T47D (cell line): ENCODE results near the gene AANAT.

ENCODE experiments used
- DNase-seq, 2 experiments: peaks; one replicate each; pipeline versions ENCODE4 v3.0.0 to v3.0.0-alpha.2; 2011 to 2012; ENCODE audit warnings: low read depth in 1 of 2, low spot score in 1 of 2
- JUND ChIP-seq: IDR thresholded peaks from 2 replicates; pipeline ENCODE4 v1.6.1; 2012; ENCODE audit warnings: low read depth
- in situ Hi-C: cut with HindIII; loops from 2 replicates; pipeline ENCODE4 v1.10.0; 2016; ENCODE audit warnings: low sequenced_read_pairs, low pct_unique_long_range_greater_than_20kb

Gene AANAT

DNA sequence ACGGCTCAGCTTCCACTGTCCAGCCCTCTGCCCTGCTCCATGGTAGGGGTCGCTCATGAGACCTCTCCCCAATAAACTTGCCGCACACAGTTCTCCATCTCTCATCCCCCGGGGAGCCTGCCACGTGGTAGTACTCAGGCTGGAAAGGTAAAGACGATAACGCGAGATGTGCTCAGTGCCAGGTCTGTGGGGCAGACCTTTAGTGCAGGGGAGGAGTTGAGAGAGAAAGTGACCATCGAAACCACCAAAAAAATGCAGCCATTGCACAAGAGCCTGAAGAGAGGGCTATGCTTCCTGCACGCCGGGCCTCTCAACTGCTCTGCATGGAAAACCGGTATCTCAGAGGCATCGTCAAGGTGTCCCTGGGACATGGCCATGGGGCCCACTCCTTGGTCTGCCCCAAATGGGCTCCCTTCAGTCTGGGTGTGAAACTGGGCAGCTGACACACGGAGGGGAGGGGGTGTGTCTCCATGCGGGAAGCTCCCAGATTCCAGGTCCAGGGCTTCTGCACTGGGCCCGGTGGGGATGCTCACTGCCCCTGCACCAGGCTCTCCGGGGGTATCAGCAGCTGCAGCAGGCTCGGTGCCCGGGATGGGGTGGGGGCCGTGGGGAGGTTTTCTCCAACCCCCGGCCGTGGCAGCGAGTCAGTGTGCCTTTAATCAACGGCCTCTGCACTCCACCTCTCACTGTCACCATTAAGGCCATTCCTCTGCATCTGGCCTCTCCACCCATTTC is 4.7 kb upstream of the AANAT start:
- in situ Hi-C loops, result no loop called here
- TF ChIP-seq JUND, result no peak
- no peak for DNase-seq

DNA sequence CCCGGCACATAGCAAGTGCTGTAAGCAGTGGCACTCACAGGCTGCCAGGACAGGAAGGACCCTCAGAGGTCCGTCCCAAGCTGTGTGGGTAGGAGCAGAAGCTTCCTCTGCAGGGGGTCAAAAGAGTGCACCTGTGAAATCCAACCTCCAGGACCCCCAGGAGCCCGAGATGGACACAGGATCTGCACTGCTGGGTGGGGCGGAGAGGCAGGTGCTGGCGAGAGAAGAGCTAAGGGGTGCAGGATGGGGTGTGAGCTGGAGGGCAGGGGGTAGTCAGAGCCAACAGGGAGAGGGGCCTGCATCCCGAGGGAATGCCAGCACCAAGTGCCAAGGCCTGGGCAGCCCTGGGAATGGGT is 650 bp upstream of the AANAT start:
- no peak for TF ChIP-seq JUND
- in situ Hi-C loops, result no loop called here
- no peak for DNase-seq

DNA sequence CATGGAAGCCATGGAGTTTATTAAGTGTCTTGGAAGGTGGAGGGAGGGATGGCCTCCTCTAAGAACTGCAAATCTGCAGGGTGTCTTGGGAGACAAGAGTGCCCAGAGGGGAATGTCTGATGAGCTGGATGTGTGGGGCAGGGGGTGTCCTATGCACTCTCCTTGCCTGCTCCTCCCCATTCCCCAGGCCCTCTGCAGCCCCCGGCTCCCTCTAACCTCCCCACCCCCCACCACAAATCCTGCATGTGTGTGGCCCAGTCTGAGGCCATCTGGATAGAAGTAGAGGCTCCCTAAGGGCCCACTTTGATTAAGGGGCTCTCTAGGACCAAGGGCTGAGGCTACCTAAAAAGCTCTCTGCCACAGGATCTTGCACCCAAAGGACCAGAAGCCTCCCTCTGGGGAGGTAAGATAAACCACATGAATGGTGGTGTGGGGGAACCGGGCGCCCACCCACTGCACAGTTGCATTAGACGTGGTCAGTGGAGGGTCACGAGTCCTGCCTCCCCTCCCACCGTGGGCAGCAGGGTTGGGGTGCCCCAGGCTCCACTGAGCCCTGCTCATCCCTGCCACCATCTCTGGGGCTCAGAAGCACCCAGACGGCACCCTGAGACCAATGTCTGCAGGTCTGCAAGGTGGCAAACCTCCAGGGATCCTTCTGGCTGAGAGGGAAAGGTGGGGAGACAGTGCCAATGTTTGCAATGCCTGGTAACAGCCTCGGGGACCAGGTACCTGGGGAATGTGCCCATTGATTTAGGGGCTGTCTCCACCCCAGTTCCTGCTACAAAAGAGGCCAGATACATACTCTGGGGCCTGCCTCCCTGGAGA is 618 bp downstream of the AANAT start:
- no peak for DNase-seq
- in situ Hi-C loops, result no loop called here
- no peak for TF ChIP-seq JUND

DNA sequence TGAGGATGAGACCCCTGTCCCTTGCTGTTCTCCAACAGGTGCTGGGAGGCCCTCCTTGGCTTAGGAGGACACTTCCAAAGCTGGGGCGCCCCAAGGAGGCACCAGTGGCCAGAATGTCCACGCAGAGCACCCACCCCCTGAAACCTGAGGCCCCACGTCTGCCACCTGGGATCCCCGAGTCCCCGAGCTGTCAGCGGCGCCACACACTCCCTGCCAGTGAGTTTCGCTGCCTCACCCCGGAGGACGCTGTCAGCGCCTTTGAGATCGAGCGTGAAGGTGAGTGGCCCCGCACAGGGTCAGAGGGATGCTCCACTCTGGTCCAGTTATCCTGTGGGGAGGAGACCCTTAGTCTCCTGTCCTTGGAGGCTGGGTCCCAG is 1.2 kb downstream of the AANAT start:
- TF ChIP-seq JUND, result no peak
- in situ Hi-C loops, result no loop called here
- DNase-seq, result no peak

DNA sequence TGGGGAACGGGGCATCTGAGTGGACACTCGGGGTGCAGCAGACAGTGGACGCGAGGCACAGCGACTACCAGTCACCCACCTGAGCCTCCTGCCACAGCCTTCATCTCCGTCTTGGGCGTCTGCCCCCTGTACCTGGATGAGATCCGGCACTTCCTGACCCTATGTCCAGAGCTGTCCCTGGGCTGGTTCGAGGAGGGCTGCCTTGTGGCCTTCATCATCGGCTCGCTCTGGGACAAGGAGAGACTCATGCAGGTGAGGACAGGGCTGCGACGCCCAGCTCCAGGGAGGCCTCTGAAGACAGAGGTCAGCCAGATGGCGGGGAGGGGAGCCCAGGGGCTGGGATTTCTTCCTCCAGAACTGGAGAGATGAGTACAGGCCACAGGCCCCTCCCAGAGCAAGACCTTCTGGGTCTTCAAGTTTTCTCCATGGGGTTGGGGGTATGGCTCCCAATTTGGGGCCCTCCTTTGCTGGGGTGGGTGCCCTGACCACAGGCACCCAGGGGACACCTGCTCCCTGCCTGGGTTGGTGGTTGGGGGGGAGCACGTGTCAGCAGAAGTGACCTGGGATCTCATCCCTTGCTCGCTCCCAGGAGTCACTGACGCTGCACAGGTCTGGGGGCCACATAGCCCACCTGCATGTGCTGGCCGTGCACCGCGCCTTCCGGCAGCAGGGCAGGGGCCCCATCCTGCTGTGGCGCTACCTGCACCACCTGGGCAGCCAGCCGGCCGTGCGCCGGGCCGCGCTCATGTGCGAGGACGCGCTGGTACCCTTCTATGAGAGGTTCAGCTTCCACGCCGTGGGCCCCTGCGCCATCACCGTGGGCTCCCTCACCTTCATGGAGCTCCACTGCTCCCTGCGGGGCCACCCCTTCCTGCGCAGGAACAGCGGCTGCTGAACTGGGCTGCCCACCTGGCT is 1.9 kb downstream of the AANAT start:
- DNase-seq, result no peak
- TF ChIP-seq JUND, result no peak
- in situ Hi-C loops, result no loop called here

DNA sequence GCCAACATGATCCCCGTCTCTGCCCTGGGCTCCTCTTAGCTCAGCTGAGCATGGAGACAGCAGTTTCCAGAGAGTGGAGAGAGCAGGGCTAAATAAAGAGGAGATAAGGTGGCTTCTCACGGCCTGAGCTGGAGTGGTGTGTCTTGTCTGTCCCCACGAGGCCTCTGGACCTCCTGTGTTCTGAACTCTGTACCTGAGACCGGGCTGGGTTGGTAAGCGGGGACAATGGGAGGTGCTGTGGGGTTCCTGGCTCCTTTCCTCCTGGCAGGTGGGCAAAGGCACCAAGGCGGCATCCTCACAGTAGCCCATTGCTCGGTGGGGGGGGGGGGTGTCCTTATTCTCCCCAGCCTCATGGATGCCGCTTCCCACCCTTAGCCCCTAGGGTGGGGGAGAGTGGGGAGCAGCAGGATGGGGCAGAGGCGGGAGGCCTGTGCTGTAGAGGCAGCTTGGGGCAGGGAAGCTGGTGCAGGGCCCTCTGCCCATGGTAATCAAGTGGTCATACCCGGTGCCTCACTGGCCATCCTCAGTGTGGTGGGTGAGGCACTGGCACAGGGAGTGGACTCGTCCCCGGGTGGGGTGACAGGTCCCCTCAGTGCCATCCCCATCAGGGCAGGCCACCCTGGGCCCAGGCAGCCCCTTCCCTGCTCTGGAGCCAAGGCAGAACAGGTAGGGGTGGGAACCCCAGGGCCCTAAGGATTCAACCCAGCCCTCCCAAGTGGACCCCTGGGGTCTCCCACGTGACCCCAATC is 2.8 kb downstream of the AANAT start:
- TF ChIP-seq JUND, result no peak
- DNase-seq, result no peak
- in situ Hi-C loops, result no loop called here

DNA sequence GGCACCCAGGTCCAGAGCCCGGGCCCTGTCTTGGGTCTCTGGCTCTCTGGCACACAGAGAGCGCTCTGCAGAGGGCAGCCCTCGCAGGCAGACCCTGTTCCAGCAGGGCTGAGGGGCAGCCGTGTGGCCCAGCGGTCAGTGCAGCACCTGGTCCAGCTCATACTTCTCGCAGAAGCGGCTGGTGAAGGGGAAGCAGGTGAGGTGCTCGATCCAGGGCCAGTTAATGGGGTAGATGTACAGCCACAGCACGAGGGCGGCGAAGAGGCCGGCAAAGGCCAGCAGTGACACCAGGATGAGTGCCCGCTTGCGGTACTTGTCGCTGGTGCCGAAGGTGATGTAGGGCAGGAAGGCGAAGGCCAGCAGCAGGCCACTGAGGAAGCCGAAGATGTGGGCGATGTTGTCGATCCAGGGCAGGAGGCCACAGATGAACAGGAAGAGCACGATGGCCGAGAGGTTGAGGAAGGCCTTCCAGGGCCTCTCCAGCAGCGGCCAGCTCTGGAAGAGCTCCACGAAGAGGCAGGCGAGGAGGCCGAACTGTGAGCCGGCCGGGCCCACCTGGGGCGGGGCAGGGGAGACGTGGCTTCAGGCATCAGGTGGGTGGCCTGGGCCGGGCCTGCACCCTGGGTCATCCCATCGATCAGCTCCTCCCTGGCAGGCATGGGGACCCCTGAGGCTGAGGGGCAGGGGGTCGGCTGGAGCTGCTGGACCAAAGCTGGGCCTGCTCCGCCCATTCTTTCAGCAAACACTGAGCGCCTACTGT is 4.3 kb downstream of the AANAT start:
- in situ Hi-C loops, result no loop called here
- no peak for DNase-seq

DNA sequence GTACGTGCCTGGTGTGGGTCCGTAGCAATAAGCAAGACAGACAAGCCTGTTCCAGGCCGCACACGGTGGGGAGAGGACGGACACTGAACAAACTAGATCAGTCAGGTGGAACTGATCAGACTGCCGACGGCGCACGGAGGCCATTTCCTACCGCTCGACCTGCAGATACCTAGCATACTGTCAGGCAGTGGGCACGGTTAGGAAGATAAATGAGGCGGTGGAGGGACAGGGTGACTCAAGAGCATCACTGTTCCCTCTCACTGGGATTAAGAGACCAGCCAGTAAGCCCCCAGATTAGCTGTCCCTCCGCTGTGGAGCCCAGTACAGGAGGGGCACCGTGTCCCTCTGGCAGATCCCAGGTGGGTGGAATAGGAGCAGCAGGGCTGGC is 4.8 kb downstream of the AANAT start:
- no peak for TF ChIP-seq JUND
- no peak for DNase-seq
- in situ Hi-C loops, result no loop called here

More for the DNA sequence above, 4.3 kb downstream of the AANAT start:
- no peak for TF ChIP-seq JUND

DNA sequence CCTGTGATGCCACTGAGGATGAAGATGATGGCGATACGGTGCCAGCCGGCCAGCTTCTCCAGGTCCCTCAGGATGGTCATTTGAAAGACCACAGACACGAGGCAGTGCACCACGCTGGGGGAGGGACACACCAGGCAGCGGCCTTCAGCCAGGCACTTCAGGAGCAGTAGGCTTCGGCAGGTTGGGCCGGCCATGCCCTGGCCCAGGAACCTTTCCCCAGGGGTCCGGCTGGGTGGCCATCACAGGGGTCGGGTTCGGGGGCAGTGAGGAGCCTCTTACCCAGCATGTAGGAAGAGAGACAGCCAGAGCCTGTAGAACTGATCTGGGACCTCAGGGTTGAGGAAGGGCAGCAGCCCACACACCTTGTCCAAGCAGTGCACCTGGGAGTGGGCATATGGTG is 5.3 kb downstream of the AANAT start:
- in situ Hi-C loops, result no loop called here
- TF ChIP-seq JUND, result no peak
- DNase-seq, result no peak

DNA sequence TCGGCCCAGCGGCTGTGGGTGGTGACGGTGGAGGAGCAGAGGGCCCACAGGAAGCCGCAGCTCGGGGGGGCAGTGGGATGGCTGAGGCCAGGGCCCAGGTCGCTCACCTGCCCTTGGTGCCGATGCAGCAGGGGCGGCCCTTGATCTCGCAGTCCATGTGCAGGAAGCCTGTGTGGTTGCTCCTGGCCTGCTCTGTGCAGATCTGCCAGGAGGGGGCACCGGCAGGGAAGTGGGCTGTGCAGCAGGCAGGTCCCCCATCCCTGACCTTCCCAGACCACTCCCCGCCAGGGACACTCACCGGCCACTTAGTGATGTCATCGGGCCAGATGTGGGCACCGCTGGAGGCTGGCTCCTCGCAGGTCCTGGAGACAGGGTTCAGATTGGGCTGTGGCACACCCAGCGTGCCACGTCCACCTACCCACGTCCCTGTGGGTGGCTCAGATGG is 6.2 kb downstream of the AANAT start:
- no peak for TF ChIP-seq JUND
- no peak for DNase-seq
- in situ Hi-C loops, result no loop called here

DNA sequence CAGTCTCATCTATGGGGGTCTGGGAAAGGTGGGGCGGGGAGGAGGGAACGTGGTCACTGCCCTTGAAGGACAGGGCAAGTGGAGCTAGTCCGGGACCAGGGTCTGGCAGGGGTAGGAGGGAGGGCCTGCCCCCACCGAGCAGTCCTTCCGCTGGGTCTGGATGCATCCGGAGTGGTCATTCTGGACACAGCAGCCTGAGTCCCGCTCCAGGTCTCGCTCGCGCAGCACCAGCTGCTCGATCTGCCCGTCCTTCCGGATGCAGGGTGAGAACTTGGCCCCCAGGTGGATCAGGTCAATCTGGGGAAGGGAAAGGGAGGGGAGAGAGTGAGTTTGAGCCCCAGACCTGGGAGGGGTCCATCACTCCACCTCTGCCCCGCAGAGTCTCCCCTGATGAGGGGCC is 6.8 kb downstream of the AANAT start:
- in situ Hi-C loops, result no loop called here
- no peak for DNase-seq
- TF ChIP-seq JUND, result no peak
